ES-I3 (cell line): ENCODE data around the gene CST9L.

Experiments used
- H3K36me3 ChIP-seq: 2 replicates; pipeline ENCODE4 v1.6.1; 2013; ENCODE audit warnings: mild to moderate bottlenecking, low read length, control low read depth, moderate library complexity; ENCODE audit not compliant: insufficient read depth
- H3K4me1 ChIP-seq: 2 replicates; pipeline ENCODE4 v1.6.1; 2013; ENCODE audit warnings: mild to moderate bottlenecking, control low read depth, low read length; ENCODE audit not compliant: insufficient read depth
- H3K9ac ChIP-seq: 2 replicates; pipeline ENCODE4 v1.6.1; 2013; ENCODE audit warnings: low read depth, mild to moderate bottlenecking, low read length, moderate library complexity
- H3K9me3 ChIP-seq: 2 replicates; pipeline ENCODE4 v1.6.1; 2013; ENCODE audit warnings: mild to moderate bottlenecking, low read length, moderate library complexity; ENCODE audit not compliant: control insufficient read depth, insufficient read depth

The CST9L gene, protein sequence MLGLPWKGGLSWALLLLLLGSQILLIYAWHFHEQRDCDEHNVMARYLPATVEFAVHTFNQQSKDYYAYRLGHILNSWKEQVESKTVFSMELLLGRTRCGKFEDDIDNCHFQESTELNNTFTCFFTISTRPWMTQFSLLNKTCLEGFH

DNA sequence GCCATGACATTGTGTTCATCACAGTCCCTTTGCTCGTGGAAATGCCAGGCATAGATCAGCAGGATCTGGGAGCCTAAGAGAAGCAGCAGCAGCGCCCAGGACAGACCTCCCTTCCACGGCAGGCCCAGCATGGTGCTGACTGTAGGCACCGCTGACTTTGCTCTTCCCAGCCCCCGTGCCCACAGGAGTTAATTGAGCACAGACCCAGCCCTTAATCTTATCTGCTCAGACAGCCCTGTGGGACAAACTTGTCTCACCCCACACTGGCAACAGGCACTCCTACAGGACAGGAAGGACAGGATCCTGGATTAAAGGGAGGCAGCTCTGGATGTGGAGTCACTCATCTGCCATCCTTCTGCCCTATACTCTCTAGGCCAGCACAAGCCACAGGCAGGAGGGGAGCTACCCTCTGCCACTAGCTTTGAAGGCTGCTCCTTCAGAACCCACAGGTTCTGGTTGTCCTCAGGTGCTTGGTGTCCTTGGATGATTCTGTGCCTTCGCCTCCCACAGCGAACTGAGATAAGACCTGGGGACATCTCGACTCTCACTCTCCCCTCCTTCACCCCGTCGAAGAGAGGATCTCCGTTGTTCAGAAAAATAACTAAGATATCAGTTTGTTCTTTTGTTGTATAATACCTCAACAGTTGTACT is at the start of gene CST9L:
Gene CST9L, minus strand, starts transcription at position 165 of the 651 bp plus-strand sequence. Its CDS starts 34 bp downstream, at position 131.
- Histone ChIP-seq H3K9ac (no peak within 1 kb of the TSS), H3K4me1 (no peaks in the 10 kb centered on the region), H3K36me3 (no peaks in the 10 kb centered on the region; the same call in 1 of the 2 replicates), H3K9me3 (no peaks in the 10 kb centered on the region)

DNA sequence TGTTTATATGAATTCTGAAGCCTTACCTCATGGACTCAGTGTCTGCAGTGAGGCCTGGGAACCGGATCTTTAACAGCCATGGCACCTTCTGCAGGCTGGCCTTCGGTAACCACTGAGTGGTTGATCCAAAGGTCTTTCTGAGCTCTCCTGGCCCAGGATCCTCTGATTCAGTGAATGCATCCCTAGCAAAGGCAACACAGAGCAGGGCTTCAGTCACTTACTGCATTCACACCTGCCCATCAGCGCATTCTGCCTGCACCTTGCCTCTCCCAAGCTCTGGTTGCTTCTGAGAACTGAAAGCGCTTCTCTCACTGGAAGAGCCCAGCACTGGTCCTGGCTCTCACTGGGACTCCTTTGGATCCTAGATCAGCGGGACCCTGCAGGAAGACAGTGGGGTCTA is 45.9 kb upstream of the CST9L start:
- Histone ChIP-seq H3K36me3 (no peaks in the 10 kb centered on the region), H3K9me3 (no peaks in the 10 kb centered on the region), H3K9ac (no peak overlapping the region), H3K4me1 (peaks cover 7% of the 10 kb centered on the region)

DNA sequence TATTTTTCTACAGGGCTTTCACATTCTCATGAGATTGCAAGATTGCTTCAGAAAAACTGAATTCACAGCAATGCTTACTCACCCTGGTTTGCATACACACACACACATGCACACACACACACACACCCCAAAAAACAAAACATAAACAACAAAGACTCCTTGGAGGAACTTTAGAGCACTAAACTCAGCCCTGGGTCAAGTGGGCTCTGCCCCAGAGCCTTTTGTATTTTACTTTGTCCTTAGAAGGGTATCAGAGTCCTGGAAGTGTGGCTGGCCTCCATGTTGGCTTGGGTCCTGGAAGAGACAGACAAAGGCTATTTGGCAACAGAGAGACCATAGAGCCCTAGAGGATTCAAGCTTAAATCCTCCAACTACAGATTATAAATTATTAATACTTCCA is 45.4 kb upstream of the CST9L start:
- H3K4me1 ChIP-seq, result peaks cover 10% of the 10 kb centered on the region
- H3K9me3 ChIP-seq, result no peaks in the 10 kb centered on the region
- H3K9ac ChIP-seq, result no peak overlapping the region
- H3K36me3 ChIP-seq, result no peaks in the 10 kb centered on the region

DNA sequence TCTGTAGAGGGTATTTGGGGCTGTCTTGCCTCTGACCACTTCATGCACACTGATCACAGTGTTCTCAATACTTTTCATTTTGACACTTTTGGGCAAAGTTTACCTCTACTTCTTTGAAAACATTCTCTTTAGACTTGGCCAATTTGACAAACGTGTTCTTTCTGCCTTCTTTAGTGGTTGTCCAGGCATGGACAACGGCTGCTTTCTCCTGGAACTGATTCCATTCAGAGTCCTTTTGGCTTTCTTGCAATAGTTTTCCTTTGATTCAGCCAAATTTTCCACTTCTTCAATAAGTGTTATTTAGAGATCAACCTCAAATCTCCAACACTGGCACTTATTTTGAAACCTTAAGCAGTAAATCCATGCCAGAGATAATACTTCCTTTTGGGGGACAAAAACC is 44.1 kb upstream of the CST9L start:
- H3K4me1 ChIP-seq, result peaks cover 10% of the 10 kb centered on the region
- H3K36me3 ChIP-seq, result no peaks in the 10 kb centered on the region
- H3K9ac ChIP-seq, result no peak overlapping the region
- H3K9me3 ChIP-seq, result no peaks in the 10 kb centered on the region

DNA sequence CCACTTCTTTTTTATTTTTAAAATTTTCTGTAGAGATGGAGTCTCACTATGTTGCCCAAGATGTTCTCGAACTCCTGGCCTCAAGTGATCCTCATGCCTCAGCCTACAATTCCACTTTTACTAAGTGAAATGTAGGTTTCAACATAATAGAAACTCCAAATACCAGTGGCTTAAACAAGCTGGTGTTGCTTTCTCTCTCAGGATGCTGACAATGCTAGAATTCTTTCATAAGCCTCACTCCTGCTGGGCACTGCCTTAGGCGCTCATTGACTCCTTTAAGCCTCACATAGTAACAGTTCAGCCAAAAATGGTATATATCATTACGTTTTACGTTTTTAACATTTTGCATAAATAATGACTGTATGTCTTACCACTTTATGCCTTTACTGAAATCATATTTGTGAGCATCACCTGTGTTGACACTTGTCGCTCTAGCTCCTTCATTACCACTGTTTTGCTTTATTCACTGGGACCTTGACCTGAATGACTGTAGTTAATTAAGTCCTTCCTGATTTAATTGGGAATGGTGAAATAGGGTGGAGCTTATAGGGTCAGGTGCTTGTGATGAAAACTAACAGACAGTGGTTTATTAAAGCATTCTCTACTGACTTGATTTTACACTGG is 41.3 kb upstream of the CST9L start:
- Histone ChIP-seq H3K4me1 (peaks cover 10% of the 10 kb centered on the region), H3K9me3 (no peaks in the 10 kb centered on the region), H3K36me3 (no peaks in the 10 kb centered on the region), H3K9ac (no peak overlapping the region)

DNA sequence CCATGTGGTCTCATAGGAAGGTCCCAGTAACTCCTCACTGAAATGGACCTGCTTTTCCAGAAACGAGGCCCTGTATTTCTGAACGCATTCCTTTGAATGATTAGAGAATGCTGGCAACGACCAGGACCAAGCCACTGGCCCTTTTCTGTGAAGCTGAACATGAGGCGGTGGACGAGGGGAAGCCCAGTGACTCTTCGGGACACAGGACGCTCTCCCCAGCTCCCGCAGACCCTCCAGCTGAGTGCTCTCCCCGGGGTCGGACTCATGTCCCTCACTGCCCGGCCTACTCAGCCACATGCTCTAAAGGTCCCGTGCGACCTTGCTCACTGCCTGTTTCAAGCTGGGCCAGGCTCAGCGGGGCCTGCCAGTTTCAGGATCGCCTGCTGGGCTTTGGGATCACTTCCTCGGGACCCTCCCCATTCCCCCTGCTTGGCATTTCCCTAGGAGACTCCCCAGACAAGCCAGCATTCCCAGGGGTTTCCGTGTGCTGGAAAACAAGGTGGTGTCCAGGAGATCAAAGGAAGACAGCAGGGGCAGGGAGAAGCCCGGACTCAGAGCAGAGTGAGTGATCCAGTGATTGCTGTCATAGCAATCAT is 40.1 kb upstream of the CST9L start:
- no peaks in the 10 kb centered on the region for H3K36me3 ChIP-seq
- H3K9ac ChIP-seq, result no peak overlapping the region
- H3K9me3 ChIP-seq, result no peaks in the 10 kb centered on the region
- peaks cover 10% of the 10 kb centered on the region for H3K4me1 ChIP-seq

DNA sequence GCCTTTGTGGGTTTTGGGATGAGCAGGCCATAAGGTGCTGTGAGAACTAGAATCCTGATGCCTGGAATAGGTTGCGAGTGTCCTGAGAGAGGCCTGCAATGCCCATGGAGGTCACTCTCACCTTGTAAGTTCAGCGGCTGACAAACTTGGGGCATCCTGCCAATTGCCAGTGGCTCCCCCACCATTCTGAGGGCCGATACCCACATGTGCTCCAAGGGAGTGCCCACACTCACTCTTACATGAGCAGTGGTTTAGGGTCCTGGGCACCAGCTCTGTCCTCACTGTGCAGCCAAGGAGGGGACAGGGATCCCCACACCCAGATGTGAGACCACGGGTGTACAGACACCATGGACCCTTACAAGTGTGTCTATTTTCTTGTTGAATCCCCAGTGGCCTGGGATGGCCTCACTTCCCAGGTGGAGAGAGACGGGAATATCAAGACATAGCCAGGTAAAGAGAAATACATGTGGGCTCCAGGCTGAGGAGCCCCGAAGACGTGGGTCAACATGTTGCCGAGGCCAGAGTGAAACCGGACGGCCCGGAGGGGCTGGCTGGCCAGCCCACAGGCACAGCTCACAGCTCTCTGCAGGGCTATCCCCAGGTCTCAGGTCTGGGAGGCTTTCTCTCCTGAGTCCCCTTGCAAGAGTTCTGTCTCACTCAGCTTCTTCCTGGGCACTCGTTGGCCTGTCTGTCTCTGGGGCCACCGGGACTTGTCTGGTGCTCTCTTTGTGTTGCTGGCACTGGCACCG is 39.4 kb upstream of the CST9L start:
- peaks cover 10% of the 10 kb centered on the region for H3K4me1 ChIP-seq
- H3K9me3 ChIP-seq, result no peaks in the 10 kb centered on the region
- H3K9ac ChIP-seq, result no peak overlapping the region
- no peaks in the 10 kb centered on the region for H3K36me3 ChIP-seq

DNA sequence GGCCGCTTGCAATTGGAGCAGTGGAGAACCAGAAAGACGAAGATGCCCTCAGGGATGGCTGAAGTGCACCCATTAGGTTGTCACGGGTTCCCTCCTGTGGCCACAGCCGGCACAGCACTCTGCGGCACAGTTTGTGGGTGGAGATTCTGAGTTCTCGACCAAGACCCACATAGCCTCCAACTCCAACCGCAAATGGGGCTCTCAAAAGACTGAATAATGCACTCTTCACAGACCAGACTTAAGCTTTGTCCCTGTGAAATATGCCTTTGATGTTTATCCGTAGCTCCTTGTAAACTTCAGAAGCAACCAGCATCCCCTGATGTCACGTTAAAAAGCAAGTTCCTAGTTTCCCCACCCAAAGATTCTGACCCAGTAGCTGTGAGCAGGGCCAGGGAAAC is 38.4 kb upstream of the CST9L start:
- H3K36me3 ChIP-seq, result no peaks in the 10 kb centered on the region
- no peak overlapping the region for H3K9ac ChIP-seq
- no peaks in the 10 kb centered on the region for H3K9me3 ChIP-seq
- H3K4me1 ChIP-seq, result peaks cover 10% of the 10 kb centered on the region

DNA sequence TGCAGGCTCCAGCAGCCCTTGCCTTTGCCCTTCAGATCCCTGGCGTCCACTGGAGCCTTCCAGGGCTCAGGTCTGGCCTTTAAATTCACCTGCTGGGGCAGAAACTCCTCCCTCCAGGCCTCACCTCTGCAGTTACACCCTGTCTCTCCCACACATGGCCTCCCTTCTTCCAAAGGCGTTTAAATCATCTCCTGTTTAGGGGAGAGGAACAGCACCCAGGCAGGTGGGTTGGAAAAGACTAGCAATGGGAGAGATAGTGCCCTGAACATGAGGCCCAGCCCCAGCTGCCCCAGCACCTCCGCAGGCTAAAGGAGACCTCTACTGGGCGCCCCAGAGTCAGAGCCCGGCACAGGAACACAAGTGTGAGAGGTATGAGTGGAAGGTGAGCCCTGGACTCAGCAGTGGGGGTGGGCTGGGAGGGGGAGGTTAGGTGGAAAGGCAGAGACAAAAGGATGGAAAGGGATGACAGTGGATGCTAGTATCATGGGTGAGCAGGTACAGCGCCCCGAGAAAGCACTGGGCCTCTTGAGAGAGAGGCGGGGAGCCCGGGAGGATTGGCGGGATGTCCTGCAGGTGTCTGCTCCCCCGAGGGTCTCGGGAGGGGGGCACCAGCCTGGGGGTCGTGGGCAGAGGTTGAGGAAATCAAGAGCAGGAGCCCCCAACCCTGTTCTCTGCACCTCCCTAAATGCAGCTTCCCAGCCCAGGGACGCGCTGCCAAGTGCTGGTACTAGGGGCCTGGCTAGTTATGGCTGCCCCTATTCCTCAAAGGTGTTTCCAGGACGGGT is 37.8 kb upstream of the CST9L start, which contains the start of gene CST9:
Gene CST9, minus strand, starts transcription at position 51 of the 785 bp plus-strand sequence. CDS start 53 bp downstream, outside the sequence.
- Histone ChIP-seq H3K36me3 (no peaks in the 10 kb centered on the region), H3K4me1 (peaks cover 10% of the 10 kb centered on the region), H3K9me3 (no peaks in the 10 kb centered on the region), H3K9ac (no peak within 1 kb of the TSS)

DNA sequence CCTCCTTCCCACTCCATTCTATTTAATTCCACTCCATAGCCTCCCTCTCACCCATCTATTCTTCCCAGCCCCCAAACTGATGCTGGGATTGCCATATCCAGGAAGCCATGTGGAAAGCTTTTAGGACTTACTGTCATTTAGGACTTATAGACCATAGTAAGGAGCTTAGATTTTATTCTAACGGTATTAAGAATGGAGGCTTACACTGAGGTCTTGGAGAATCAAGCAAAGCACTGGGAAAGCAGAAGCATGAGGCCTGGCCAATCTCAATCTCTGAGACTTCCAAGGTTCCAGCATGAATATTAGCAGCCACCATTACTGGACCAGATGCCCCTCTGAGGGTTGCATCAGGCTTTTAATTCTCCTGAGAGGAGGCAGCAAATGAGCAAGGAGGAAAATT is 36.0 kb upstream of the CST9L start:
- no peaks in the 10 kb centered on the region for H3K36me3 ChIP-seq
- no peaks in the 10 kb centered on the region for H3K9me3 ChIP-seq
- no peak overlapping the region for H3K9ac ChIP-seq
- H3K4me1 ChIP-seq, result peaks cover 5% of the 10 kb centered on the region

DNA sequence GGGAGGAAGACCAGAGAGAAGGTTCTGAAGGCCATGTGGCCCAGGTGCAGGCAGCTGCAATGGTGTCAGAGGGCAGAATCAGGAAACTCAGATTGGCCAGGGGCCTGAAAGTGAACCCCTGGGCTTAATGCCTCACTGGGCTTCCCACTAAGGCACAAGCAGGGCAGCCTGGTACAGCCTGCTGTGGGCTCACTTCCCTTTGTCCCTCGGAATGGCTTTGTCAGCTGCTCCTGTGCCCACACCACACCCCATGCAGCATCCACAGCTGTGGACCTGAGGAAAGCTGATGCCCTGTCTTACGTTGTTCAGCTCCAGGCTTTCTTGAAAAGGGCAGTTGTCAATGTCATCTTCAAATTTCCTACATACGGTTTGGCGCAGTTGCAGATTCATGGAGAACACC is 35.0 kb upstream of the CST9L start:
- Histone ChIP-seq H3K9ac (no peak overlapping the region), H3K36me3 (no peaks in the 10 kb centered on the region), H3K4me1 (no peaks in the 10 kb centered on the region), H3K9me3 (no peaks in the 10 kb centered on the region)

DNA sequence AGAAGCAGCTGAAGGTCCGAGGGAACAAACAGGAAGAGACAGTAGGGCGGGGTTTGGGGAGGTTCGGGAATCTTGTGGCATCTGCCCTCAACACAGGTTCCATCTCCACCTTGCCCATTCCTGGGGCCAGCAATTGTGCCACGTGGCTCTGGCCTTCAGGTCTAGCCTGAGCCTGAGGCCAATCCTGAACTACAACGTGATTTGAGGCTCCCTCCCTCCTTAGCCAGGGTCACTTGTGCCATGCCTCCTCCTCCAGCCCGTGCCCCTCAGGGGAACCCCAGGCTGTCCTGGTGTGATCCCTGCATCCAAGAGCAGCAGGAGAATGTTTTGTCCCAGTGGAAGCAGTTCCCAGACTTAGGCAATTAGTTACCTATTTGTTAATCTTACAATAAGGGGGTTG is 34.4 kb upstream of the CST9L start:
- Histone ChIP-seq H3K9ac (no peak overlapping the region), H3K36me3 (no peaks in the 10 kb centered on the region)

DNA sequence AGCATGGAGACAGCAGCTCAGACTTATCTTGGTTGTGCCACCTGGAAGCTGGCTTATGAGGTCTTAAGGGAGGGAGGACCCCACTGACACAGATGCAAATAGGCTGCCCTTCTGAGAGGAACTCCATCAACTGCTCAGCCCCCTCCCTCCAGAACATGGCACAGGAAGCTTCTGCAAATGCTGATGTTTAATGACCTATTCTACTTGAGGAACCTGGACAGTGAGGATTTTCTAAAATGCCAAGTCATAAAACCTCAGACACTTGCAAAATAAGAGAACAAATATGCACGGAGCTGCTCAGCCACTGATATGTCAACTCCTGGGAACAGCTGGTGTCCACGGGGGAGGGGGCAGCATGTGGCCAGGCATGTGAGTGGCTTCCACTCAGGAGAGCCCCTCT is 34.0 kb upstream of the CST9L start:
- H3K4me1 ChIP-seq, result no peaks in the 10 kb centered on the region

More for the DNA sequence above, 34.4 kb upstream of the CST9L start:
- Histone ChIP-seq H3K9me3 (no peaks in the 10 kb centered on the region), H3K4me1 (no peaks in the 10 kb centered on the region)

DNA sequence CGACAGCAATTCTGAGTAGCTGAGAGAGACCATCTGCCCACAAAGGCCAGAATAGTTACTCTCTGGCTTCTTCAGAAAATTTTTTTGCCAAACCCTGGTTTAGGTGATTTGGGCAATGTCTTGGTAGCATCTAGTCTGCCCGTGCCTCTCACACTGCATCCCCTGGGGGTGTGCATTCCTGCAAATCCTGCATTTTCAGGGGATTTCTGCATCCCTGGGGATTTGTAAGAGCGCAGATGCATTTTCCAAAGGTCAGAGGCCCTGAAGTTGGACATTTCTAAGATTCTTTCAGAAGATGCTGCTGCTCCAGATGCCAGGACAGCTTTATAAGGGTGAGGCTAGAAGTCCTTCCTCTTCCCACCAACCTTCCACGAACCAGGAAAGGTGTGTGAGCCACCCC is 33.4 kb upstream of the CST9L start:
- Histone ChIP-seq H3K9me3 (no peaks in the 10 kb centered on the region), H3K36me3 (no peaks in the 10 kb centered on the region), H3K9ac (no peak overlapping the region), H3K4me1 (no peaks in the 10 kb centered on the region; the same call in 1 of the 2 replicates)

More for the DNA sequence above, 34.0 kb upstream of the CST9L start:
- Histone ChIP-seq H3K9ac (no peak overlapping the region), H3K36me3 (no peaks in the 10 kb centered on the region), H3K9me3 (no peaks in the 10 kb centered on the region)
